HEK293T (cell line): ENCODE measurements around the gene GON4L.
"Not testable (repeated sequence)": the region's sequence is repeated elsewhere in the genome, so short reads cannot be mapped to it uniquely, and the experiment has no call there.

Source experiments
- CTCF ChIA-PET: fragments of 350-600 bp; formaldehyde crosslinking; extraction: SDS; loops from one replicate; lab custom pipeline; 2021; ENCODE audit warnings: antibody characterized with exemption, inconsistent platforms; lab: Yijun Ruan, JAX
- POLR2A ChIA-PET: fragments of 350-600 bp; formaldehyde crosslinking; extraction: SDS; loops from one replicate; lab custom pipeline; 2020; ENCODE audit warnings: antibody characterized with exemption, inconsistent platforms; lab: Yijun Ruan, JAX
- DNase-seq: peaks from one replicate; pipeline ENCODE4 v3.0.0; 2012; ENCODE audit warnings: mixed read lengths; ENCODE audit errors: extremely low spot score
- ARNT ChIP-seq: fragments of 450-650 bp; IDR thresholded peaks from 2 replicates; pipeline ENCODE4 v1.6.1; 2017; ENCODE audit warnings: mild to moderate bottlenecking
- BHLHE40 ChIP-seq: fragments of 450-650 bp; IDR thresholded peaks from 2 replicates; pipeline ENCODE4 v1.6.1; 2016; ENCODE audit warnings: mild to moderate bottlenecking, moderate library complexity, borderline replicate concordance
- CTBP1 ChIP-seq: fragments of 450-650 bp; IDR thresholded peaks from 2 replicates; pipeline ENCODE4 v1.6.1; 2016; ENCODE audit warnings: borderline replicate concordance
- ELF4 ChIP-seq: fragments of 450-650 bp; IDR thresholded peaks from 2 replicates; pipeline ENCODE4 v1.6.1; 2017; ENCODE audit warnings: antibody characterized with exemption
- FOXA1 ChIP-seq: fragments of 450-650 bp; IDR thresholded peaks from 2 replicates; pipeline ENCODE4 v1.6.1; 2016; ENCODE audit warnings: mild to moderate bottlenecking
- FOXK2 ChIP-seq: fragments of 450-650 bp; IDR thresholded peaks from 2 replicates; pipeline ENCODE4 v1.6.1; 2016; ENCODE audit warnings: mild to moderate bottlenecking
- FOXM1 ChIP-seq: fragments of 450-650 bp; IDR thresholded peaks from 2 replicates; pipeline ENCODE4 v1.6.1; 2017; ENCODE audit warnings: mild to moderate bottlenecking, borderline replicate concordance
- HDGF ChIP-seq: fragments of 450-650 bp; IDR thresholded peaks from 2 replicates; pipeline ENCODE4 v1.6.1; 2017; ENCODE audit warnings: antibody characterized with exemption, borderline replicate concordance
- L3MBTL2 ChIP-seq: fragments of 450-650 bp; conservative IDR thresholded peaks from 2 replicates; pipeline ENCODE4 v1.6.1; 2016; ENCODE audit warnings: mild to moderate bottlenecking
- LEF1 ChIP-seq: fragments of 450-650 bp; IDR thresholded peaks from 2 replicates; pipeline ENCODE4 v1.6.1; 2017; ENCODE audit warnings: mild to moderate bottlenecking, borderline replicate concordance
- NFRKB ChIP-seq: fragments of 450-650 bp; IDR thresholded peaks from 2 replicates; pipeline ENCODE4 v1.6.1; 2016; ENCODE audit warnings: mild to moderate bottlenecking, moderate library complexity
- PKNOX1 ChIP-seq: fragments of 450-650 bp; IDR thresholded peaks from 2 replicates; pipeline ENCODE4 v1.6.1; 2016
- TARDBP ChIP-seq: fragments of 450-650 bp; IDR thresholded peaks from 2 replicates; pipeline ENCODE4 v1.6.1; 2016
- ZNF384 ChIP-seq: fragments of 450-650 bp; IDR thresholded peaks from 2 replicates; pipeline ENCODE4 v1.6.1; 2016

GON4L gene

GRCh38 chr1:155759966-155760630 lies 96.9 kb downstream of the GON4L start:
- DNase-seq: no peak
- TF ChIP-seq CTBP1 (no peak), HDGF (no peak)
- CTCF ChIA-PET: no interaction called here
- POLR2A ChIA-PET: interaction anchor here (0.6 kb wide), 1 partner anchor 26 kb away, joined by 3 read pairs; no protein-coding TSS in a partner anchor

- CTCF ChIA-PET, DNase-seq: not testable (repeated sequence)
- POLR2A ChIA-PET: interaction anchor here (0.5 kb wide), 1 partner anchor 34 kb away, joined by 3 read pairs; no protein-coding TSS in a partner anchor
Observed at GRCh38 chr1:155759017-155759416, 98.0 kb downstream of the GON4L start.

- POLR2A ChIA-PET, CTCF ChIA-PET, DNase-seq: not testable (repeated sequence)
Observed at GRCh38 chr1:155748141-155748540, 108.9 kb downstream of the GON4L start.

- not testable (repeated sequence) for DNase-seq
Observed at GRCh38 chr1:155747586-155747985, 109.4 kb downstream of the GON4L start.

GRCh38 chr1:155745284-155746228 lies 111.5 kb downstream of the GON4L start:
- ChIA-PET POLR2A (interaction anchor here (0.9 to 1.6 kb wide), 8 partner anchors 20 to 501 kb away, joined by 3 to 4 read pairs (median 4); partner anchors contain the start of gene MSTO1), CTCF (interaction anchor here (1.0 kb wide), 1 partner anchor 16 kb away, joined by 5 read pairs; no protein-coding TSS in a partner anchor)
- DNase-seq: peak; percentile 81
- TF ChIP-seq PKNOX1 (peak; percentile 90), ELF4 (peak; percentile 38; the same call in 1 of the 2 replicates), L3MBTL2 (peak; percentile 66)

More at GRCh38 chr1:155747586-155747985, 109.4 kb downstream of the GON4L start:
- POLR2A ChIA-PET, CTCF ChIA-PET: not testable (repeated sequence)

- POLR2A ChIA-PET: interaction anchor here (0.9 to 1.6 kb wide), 8 partner anchors 20 to 500 kb away, joined by 3 to 4 read pairs (median 4); partner anchors contain the start of gene MSTO1
- CTCF ChIA-PET: interaction anchor here (1.0 to 1.1 kb wide), 2 partner anchors 16 to 30 kb away, joined by 3 to 5 read pairs; no protein-coding TSS in a partner anchor
Observed at GRCh38 chr1:155744711-155745283, 112.2 kb downstream of the GON4L start.

GRCh38 chr1:155741908-155742307 lies 115.1 kb downstream of the GON4L start:
- ChIA-PET POLR2A (no interaction called here), CTCF (no interaction called here)
- DNase-seq: no peak
- TF ChIP-seq CTBP1: no peak
- TF ChIP-seq FOXK2: no peak
- no peak for TF ChIP-seq PKNOX1
- TF ChIP-seq NFRKB: no peak
- TF ChIP-seq HDGF: no peak
- TF ChIP-seq TARDBP: no peak
- no peak for TF ChIP-seq FOXM1
- no peak for TF ChIP-seq L3MBTL2
- TF ChIP-seq ZNF384: no peak
- TF ChIP-seq LEF1: no peak

More at GRCh38 chr1:155744711-155745283, 112.2 kb downstream of the GON4L start:
- no peak for DNase-seq
- peak; percentile 42; the same call in 1 of the 2 replicates for TF ChIP-seq FOXK2
- TF ChIP-seq BHLHE40: no peak

GRCh38 chr1:155740995-155741394 lies 116.0 kb downstream of the GON4L start:
- DNase-seq: no peak
- ChIA-PET POLR2A (no interaction called here), CTCF (interaction anchor here (0.5 kb wide), 1 partner anchor 166 kb away, joined by 3 read pairs; no protein-coding TSS in a partner anchor)
- TF ChIP-seq ELF4 (no peak), NFRKB (no peak), ARNT (no peak), PKNOX1 (no peak), TARDBP (no peak), FOXK2 (no peak), BHLHE40 (no peak), L3MBTL2 (no peak), FOXA1 (no peak), HDGF (no peak)
